Astrocyte (in vitro differentiated cells and primary cell): ENCODE measurements around the gene SLC1A3. TPM values are rescaled to one million over a fixed set of nuclear protein-coding genes. Genes with fewer than 3 reads are reported as not detected.
"Not testable (repeated sequence)": the region's sequence is repeated elsewhere in the genome, so short reads cannot be mapped to it uniquely, and the experiment has no call there.

ENCODE experiments used
- DNase-seq: peaks from one replicate; pipeline ENCODE4 v3.0.0-alpha.2; 2010; ENCODE audit warnings: low read depth
- FAIRE-seq: peaks from 2 replicates; lab custom pipeline; 2011; peaks lifted over from hg19 to GRCh38; lab: Jason Lieb, UNC
- H2AFZ ChIP-seq: 2 replicates; pipeline ENCODE4 v1.6.0; 2012; ENCODE audit warnings: low read depth, low read length, inconsistent platforms
- H3K27ac ChIP-seq: 2 replicates; pipeline ENCODE4 v1.5.1; 2011; ENCODE audit warnings: low read depth, low read length, inconsistent platforms
- H3K27me3 ChIP-seq: 2 replicates; pipeline ENCODE4 v1.6.0; 2011; ENCODE audit warnings: low read length, inconsistent platforms; ENCODE audit not compliant: insufficient read depth
- H3K36me3 ChIP-seq: 2 replicates; pipeline ENCODE4 v1.5.1; 2011; ENCODE audit warnings: low read length, inconsistent platforms; ENCODE audit not compliant: insufficient read depth
- H3K4me1 ChIP-seq: 2 replicates; pipeline ENCODE4 v1.5.1; 2011; ENCODE audit warnings: low read length, inconsistent platforms; ENCODE audit not compliant: insufficient read depth
- H3K4me2 ChIP-seq: 2 replicates; pipeline ENCODE4 v1.6.0; 2012; ENCODE audit warnings: low read length, inconsistent platforms
- H3K4me3 ChIP-seq: 2 replicates; pipeline ENCODE4 v1.5.1; 2011; ENCODE audit warnings: low read depth, mild to moderate bottlenecking, low read length, inconsistent platforms; ENCODE audit not compliant: insufficient read depth
- H3K79me2 ChIP-seq: 2 replicates; pipeline ENCODE4 v1.6.0; 2012; ENCODE audit warnings: mild to moderate bottlenecking, low read length, inconsistent platforms; ENCODE audit not compliant: insufficient read depth
- H3K9ac ChIP-seq: 2 replicates; pipeline ENCODE4 v1.6.0; 2012; ENCODE audit warnings: mild to moderate bottlenecking, low read length, inconsistent platforms
- H3K9me3 ChIP-seq: 2 replicates; pipeline ENCODE4 v1.5.1; 2012; ENCODE audit warnings: low read depth, mild to moderate bottlenecking, low read length, inconsistent platforms; ENCODE audit not compliant: insufficient read depth
- H4K20me1 ChIP-seq: 2 replicates; pipeline ENCODE4 v1.6.0; 2012; ENCODE audit warnings: low read length, inconsistent platforms; ENCODE audit not compliant: insufficient read depth
- H3K27ac Mint-ChIP-seq: one replicate; pipeline ENCODE4 v1.8.0; 2021; ENCODE audit warnings: mild to moderate bottlenecking, mixed read lengths; ENCODE audit not compliant: unreplicated experiment
- H3K27me3 Mint-ChIP-seq: one replicate; pipeline ENCODE4 v1.8.0; 2021; ENCODE audit warnings: low read depth, mixed read lengths; ENCODE audit not compliant: unreplicated experiment
- H3K36me3 Mint-ChIP-seq: one replicate; pipeline ENCODE4 v1.8.0; 2021; ENCODE audit warnings: low read depth, mixed read lengths; ENCODE audit not compliant: unreplicated experiment
- H3K4me1 Mint-ChIP-seq: one replicate; pipeline ENCODE4 v1.8.0; 2021; ENCODE audit warnings: low read depth, mixed read lengths; ENCODE audit not compliant: unreplicated experiment
- H3K4me3 Mint-ChIP-seq: one replicate; pipeline ENCODE4 v1.8.0; 2021; ENCODE audit warnings: mild to moderate bottlenecking, moderate library complexity, mixed read lengths; ENCODE audit not compliant: unreplicated experiment
- H3K9me3 Mint-ChIP-seq: one replicate; pipeline ENCODE4 v1.8.0; 2021; ENCODE audit warnings: mild to moderate bottlenecking, mixed read lengths; ENCODE audit not compliant: unreplicated experiment
- EZH2 ChIP-seq: IDR thresholded peaks from 2 replicates; pipeline ENCODE4 v1.6.1; 2012; ENCODE audit warnings: mild to moderate bottlenecking, low read length, inconsistent platforms; ENCODE audit not compliant: insufficient read depth
- total RNA-seq: library from RNA; stranded (reverse); gene quantifications from 2 replicates; pipeline ENCODE4 v1.2.1, GENCODE V29; 2021
- TF ChIP-seq, protein P1 (sequence below): IDR thresholded peaks from 2 replicates; pipeline ENCODE4 v1.5.1; 2011; ENCODE audit warnings: low read depth, mild to moderate bottlenecking, inconsistent platforms, low read length, moderate library complexity; ENCODE audit not compliant: insufficient read depth

The SLC1A3 gene
- total RNA-seq, 1 donor from 2014 or later, result 23.8 TPM

DNA sequence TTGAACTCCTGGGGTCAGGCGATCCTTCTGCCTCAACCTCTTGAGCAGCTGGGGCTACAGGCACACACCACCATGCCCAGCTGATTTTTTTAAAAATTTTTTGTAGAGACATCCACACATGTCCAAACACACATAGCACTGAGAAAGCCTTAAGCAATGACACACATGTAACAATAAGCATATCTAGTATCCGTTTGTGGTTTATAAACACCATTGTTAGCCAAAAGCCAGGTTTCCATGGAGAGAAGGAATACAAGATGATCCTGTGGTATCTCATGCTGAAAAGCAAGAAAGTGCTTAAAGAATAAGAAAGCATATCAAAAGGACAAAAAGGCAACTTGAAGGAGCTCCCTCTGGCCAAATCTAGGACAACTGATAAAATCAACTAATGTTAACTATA, 29.7 kb upstream of the SLC1A3 start:
- no peaks in the 10 kb centered on the region for H3K9me3 Mint-ChIP-seq

DNA sequence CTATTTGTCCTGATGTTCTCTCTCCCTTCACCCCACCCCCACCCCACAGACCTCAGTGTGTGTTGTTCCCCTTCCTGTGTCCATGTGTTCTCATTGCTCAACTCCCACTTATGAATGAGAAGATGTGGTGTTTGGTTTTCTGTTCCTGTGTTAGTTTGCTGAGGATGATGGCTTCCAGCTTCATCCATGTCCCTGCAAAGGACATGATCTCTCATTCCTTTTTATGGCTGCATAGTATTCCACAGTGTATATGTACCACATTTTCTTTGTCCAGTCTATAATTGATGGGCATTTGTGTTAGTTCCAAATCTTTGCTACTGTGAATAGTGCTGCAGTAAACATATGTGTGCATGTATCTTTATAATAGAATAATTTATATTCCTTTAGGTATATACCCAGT, 26.5 kb upstream of the SLC1A3 start:
- not testable (repeated sequence) for H3K27ac Mint-ChIP-seq, H3K4me1 Mint-ChIP-seq, H3K9ac ChIP-seq, H3K27me3 ChIP-seq, DNase-seq, FAIRE-seq, H4K20me1 ChIP-seq, H3K79me2 ChIP-seq, H3K4me3 Mint-ChIP-seq, H2AFZ ChIP-seq, H3K4me1 ChIP-seq, H3K9me3 ChIP-seq, H3K36me3 ChIP-seq, H3K4me2 ChIP-seq, H3K27me3 Mint-ChIP-seq, H3K27ac ChIP-seq, H3K9me3 Mint-ChIP-seq, H3K4me3 ChIP-seq, H3K36me3 Mint-ChIP-seq

More for the DNA sequence above, 29.7 kb upstream of the SLC1A3 start:
- Histone ChIP-seq H4K20me1 (no peaks in the 10 kb centered on the region), H3K4me3 (no peak overlapping the region), H3K9me3 (no peaks in the 10 kb centered on the region), H3K9ac (no peak overlapping the region), H3K27ac (no peak overlapping the region), H2AFZ (no peak overlapping the region), H3K79me2 (no peaks in the 10 kb centered on the region), H3K27me3 (no peaks in the 10 kb centered on the region), H3K4me2 (no peak overlapping the region), H3K4me1 (peaks cover 30% of the 10 kb centered on the region), H3K36me3 (no peaks in the 10 kb centered on the region)
- DNase-seq (no peak), FAIRE-seq (no peak)
- Mint-ChIP-seq H3K27ac (peak overlapping the region; percentile 44), H3K4me1 (peaks cover 2% of the 10 kb centered on the region), H3K27me3 (no peaks in the 10 kb centered on the region), H3K36me3 (no peaks in the 10 kb centered on the region), H3K4me3 (no peak overlapping the region)
- TF ChIP-seq, protein P1, sequence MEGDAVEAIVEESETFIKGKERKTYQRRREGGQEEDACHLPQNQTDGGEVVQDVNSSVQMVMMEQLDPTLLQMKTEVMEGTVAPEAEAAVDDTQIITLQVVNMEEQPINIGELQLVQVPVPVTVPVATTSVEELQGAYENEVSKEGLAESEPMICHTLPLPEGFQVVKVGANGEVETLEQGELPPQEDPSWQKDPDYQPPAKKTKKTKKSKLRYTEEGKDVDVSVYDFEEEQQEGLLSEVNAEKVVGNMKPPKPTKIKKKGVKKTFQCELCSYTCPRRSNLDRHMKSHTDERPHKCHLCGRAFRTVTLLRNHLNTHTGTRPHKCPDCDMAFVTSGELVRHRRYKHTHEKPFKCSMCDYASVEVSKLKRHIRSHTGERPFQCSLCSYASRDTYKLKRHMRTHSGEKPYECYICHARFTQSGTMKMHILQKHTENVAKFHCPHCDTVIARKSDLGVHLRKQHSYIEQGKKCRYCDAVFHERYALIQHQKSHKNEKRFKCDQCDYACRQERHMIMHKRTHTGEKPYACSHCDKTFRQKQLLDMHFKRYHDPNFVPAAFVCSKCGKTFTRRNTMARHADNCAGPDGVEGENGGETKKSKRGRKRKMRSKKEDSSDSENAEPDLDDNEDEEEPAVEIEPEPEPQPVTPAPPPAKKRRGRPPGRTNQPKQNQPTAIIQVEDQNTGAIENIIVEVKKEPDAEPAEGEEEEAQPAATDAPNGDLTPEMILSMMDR, result no peak
- no peak for TF ChIP-seq EZH2

DNA sequence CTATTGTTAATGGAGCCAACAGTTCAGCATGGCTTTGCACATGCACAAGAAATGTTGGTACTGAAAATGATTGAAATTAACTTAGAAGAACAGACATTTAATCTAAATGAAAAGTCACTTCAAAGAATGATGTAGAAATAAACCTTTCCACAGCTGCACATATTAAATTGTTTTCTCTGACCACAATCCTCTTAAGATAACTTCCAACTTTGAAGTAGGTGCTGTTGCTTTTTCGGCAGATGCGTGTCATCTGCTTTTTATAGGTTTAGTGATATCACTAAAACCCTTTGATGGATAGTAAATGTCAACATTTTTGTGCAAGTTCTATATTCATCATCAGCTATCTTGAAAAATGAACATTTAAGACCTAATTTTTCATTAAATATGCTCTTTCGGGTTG, 25.3 kb upstream of the SLC1A3 start:
- Histone ChIP-seq H3K4me2 (no peak overlapping the region), H3K9me3 (no peaks in the 10 kb centered on the region), H2AFZ (no peak overlapping the region), H3K4me3 (no peak overlapping the region), H3K27me3 (no peaks in the 10 kb centered on the region), H3K27ac (no peak overlapping the region), H4K20me1 (no peaks in the 10 kb centered on the region), H3K79me2 (no peaks in the 10 kb centered on the region), H3K4me1 (no peaks in the 10 kb centered on the region), H3K36me3 (no peaks in the 10 kb centered on the region), H3K9ac (no peak overlapping the region)
- no peaks in the 10 kb centered on the region for H3K4me1 Mint-ChIP-seq
- FAIRE-seq (no peak), DNase-seq (no peak)
- H3K36me3 Mint-ChIP-seq, result no peaks in the 10 kb centered on the region
- TF ChIP-seq, protein P1, result no peak
- no peak for TF ChIP-seq EZH2
- H3K4me3 Mint-ChIP-seq, result no peak overlapping the region
- H3K9me3 Mint-ChIP-seq, result no peaks in the 10 kb centered on the region
- peaks cover 9% of the 10 kb centered on the region for H3K27me3 Mint-ChIP-seq
- no peak overlapping the region for H3K27ac Mint-ChIP-seq
